SK-N-SH treated with all-trans-retinoic acid at 6 μM for 48 hours (cell line): ENCODE measurements around the gene LARGE1.

ENCODE experiments used
- CREB5 ChIP-seq: fragments of 250-450 bp; sonication (Bioruptor Pico); IDR thresholded peaks from 2 replicates; pipeline ENCODE4 v1.5.1; 2020; ENCODE audit warnings: low read depth, mild to moderate bottlenecking, moderate library complexity
- CSRNP3 ChIP-seq: fragments of 250-450 bp; sonication (Bioruptor Pico); IDR thresholded peaks from 2 replicates; pipeline ENCODE4 v1.5.1; 2021; ENCODE audit warnings: mild to moderate bottlenecking, moderate library complexity
- PATZ1 ChIP-seq: fragments of 250-450 bp; sonication (Bioruptor Pico); IDR thresholded peaks from 2 replicates; pipeline ENCODE4 v1.8.0; 2020; ENCODE audit warnings: mild to moderate bottlenecking, moderate library complexity, borderline replicate concordance
- PPARA ChIP-seq: fragments of 250-450 bp; sonication (Bioruptor Pico); IDR thresholded peaks from 2 replicates; pipeline ENCODE4 v1.5.0; 2020; ENCODE audit warnings: mild to moderate bottlenecking, borderline replicate concordance
- TCF4 ChIP-seq: fragments of 250-450 bp; sonication (Bioruptor Pico); IDR thresholded peaks from 2 replicates; pipeline ENCODE4 v1.8.0; 2021; ENCODE audit warnings: mild to moderate bottlenecking, moderate library complexity, borderline replicate concordance
- TOX ChIP-seq: fragments of 250-450 bp; sonication (Bioruptor Pico); IDR thresholded peaks from 2 replicates; pipeline ENCODE4 v1.8.0; 2021; ENCODE audit warnings: mild to moderate bottlenecking, moderate library complexity, borderline replicate concordance
- ZFP3 ChIP-seq: fragments of 250-450 bp; sonication (Bioruptor Pico); IDR thresholded peaks from 2 replicates; pipeline ENCODE4 v1.5.0; 2020; ENCODE audit warnings: mild to moderate bottlenecking, moderate library complexity

- TF ChIP-seq CSRNP3 (CRISPR knock-in tag) (no peak), PPARA (CRISPR knock-in tag) (no peak), TOX (CRISPR knock-in tag) (no peak), PATZ1 (CRISPR knock-in tag) (no peak), ZFP3 (no peak), TCF4 (CRISPR knock-in tag) (no peak), CREB5 (no peak)
Observed at GRCh38 chr22:33940741-33941140, 20.5 kb upstream of the LARGE1 start.
